GM21737 (cell line): ENCODE results near the gene POLR3C.

Source experiments
- ATAC-seq: cut with Tn5 transposase; IDR thresholded peaks from one replicate; pipeline ENCODE4 v1.9.1; 2021; ENCODE audit warnings: mild to moderate bottlenecking, moderate library complexity; ENCODE audit not compliant: unreplicated experiment

Gene POLR3C

GRCh38 chr1:145863282-145864018 is 39.5 kb downstream of the POLR3C start:
- no peak for ATAC-seq

GRCh38 chr1:145868232-145868631 is 44.2 kb downstream of the POLR3C start:
- no peak for ATAC-seq

GRCh38 chr1:145871994-145872924 is 48.3 kb downstream of the POLR3C start:
- ATAC-seq, result no peak

GRCh38 chr1:145874646-145875045 is 50.6 kb downstream of the POLR3C start:
- ATAC-seq, result no peak

GRCh38 chr1:145877923-145878486 is 54.0 kb downstream of the POLR3C start:
- no peak for ATAC-seq

DNA sequence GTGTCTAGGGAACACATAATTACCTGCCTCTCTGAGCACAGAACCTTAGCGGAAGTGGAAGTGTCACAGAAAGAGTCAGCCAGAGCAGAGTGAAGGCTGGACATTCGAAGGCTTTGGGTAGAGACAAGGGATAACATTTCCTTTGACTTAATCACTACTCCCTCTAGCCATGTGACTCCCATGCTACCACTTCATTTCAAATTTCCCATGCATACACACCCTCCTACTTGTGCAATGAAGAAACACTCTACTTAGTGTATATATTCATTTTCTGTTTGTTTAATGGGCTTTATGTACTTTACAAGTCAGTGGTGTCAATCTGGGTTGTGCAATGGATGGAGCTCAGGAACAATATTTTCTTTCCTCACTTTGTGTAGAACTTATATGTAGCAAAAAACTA is 54.7 kb downstream of the POLR3C start:
- ATAC-seq, result no peak

- no peak for ATAC-seq
Observed at GRCh38 chr1:145879775-145880174, 55.8 kb downstream of the POLR3C start.

DNA sequence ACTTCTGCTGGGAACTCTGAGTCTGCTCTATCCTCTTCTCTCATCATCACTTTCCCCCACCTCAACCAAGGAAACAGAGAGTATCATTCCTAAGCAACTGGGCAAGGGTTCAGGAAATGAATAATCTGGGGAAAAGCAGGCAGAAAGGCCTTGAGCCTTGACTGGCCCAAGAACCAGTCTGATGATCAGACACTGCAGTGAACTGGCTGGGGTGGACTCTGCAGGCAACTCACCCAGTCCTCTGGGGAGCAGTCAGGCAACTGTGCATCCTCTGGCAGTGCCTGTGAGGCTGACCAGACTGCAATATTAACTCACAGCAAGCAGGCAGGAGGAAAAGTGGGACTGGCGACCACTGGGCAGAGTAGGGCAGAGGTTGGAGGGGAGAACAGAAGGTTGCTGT is 60.7 kb downstream of the POLR3C start:
- ATAC-seq, result no peak

GRCh38 chr1:145885738-145886287 is 61.8 kb downstream of the POLR3C start, which contains the start of gene ANKRD35:
Gene ANKRD35, minus strand, starts transcription at chr1:145885866. Its CDS starts 108 bp downstream, at chr1:145885758.
- peak; percentile 97 for ATAC-seq

GRCh38 chr1:145886390-145886789 is 62.4 kb downstream of the POLR3C start:
- no peak for ATAC-seq

DNA sequence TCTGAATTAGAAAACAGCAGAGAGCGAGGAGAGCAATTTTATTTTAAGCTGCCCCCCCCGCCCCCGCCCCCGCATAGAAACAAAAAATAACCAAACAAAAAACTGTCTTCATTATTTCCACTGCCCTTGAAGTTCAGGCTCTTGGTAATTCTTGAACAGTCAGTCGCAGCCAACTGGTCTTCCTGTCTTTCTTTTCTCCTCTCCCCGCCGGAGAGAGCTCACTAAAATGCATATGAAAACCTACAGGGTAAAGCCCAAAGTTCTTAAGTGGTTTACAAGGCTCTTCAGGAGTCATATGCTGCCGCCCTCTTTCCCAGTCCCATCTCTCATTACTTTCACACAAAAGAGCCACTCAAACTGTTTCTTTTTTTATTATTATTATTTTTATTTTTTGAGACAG is 62.8 kb downstream of the POLR3C start:
- no peak for ATAC-seq

DNA sequence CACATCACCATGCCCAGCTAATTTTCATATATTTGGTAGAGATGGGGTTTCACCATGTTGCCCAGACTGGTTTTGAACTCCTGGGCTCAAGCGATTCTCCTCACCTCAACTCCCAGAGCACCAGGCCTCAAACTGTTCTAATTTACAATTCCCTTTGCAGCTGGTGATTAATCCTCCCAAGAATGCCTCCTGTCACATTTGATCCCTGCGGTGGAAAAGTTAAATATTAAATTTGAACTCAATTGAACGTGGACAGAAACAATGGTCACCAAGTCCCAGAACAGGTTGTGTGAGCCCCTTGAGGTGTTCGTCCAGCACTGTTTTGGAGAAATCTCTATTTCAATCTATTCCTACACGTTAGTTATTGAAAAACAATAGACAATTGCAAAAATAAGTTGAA is 63.6 kb downstream of the POLR3C start:
- no peak for ATAC-seq

- no peak for ATAC-seq
Observed at GRCh38 chr1:145889722-145890121, 65.7 kb downstream of the POLR3C start.

- no peak for ATAC-seq
Observed at GRCh38 chr1:145891143-145891542, 67.1 kb downstream of the POLR3C start.

GRCh38 chr1:145891587-145892485 is 67.8 kb downstream of the POLR3C start:
- ATAC-seq, result no peak

GRCh38 chr1:145892486-145893087 is 68.6 kb downstream of the POLR3C start:
- ATAC-seq, result no peak

- ATAC-seq, result no peak
Observed at GRCh38 chr1:145893306-145894055, 69.5 kb downstream of the POLR3C start.
